PFSK-1 (cell line): ENCODE measurements around the gene NLGN2.

Experiments
- FOXP2 ChIP-seq: optimal IDR thresholded peaks from 2 replicates; pipeline ENCODE3; 2011; ENCODE audit warnings: borderline replicate concordance, control low read depth, inconsistent platforms; ENCODE audit not compliant: insufficient read depth; ENCODE audit errors: extremely low read length, extremely low read depth
- POLR2AphosphoS5 ChIP-seq: IDR thresholded peaks from 2 replicates; pipeline ENCODE4 v1.6.1; 2012; ENCODE audit warnings: low read depth, mild to moderate bottlenecking, control low read depth, low read length, moderate library complexity
- REST ChIP-seq, 2 experiments: IDR thresholded peaks; 2 replicates each; pipeline versions ENCODE4 v1.6.1 to v1.8.0; 2011 to 2012; ENCODE audit warnings: low read depth in 2 of 2, low read length in 2 of 2, control low read depth in 1 of 2, inconsistent platforms in 1 of 2, mild to moderate bottlenecking in 1 of 2, moderate library complexity in 1 of 2; ENCODE audit not compliant: insufficient read depth in 1 of 2
- SIN3A ChIP-seq: IDR thresholded peaks from 2 replicates; pipeline ENCODE4 v1.6.1; 2012; ENCODE audit warnings: mild to moderate bottlenecking, low read length, moderate library complexity, borderline replicate concordance; ENCODE audit not compliant: insufficient read depth
- TAF1 ChIP-seq: IDR thresholded peaks from 2 replicates; pipeline ENCODE4 v1.6.1; 2012; ENCODE audit warnings: low read length, control low read depth, borderline replicate concordance; ENCODE audit not compliant: insufficient read depth

Gene NLGN2

DNA sequence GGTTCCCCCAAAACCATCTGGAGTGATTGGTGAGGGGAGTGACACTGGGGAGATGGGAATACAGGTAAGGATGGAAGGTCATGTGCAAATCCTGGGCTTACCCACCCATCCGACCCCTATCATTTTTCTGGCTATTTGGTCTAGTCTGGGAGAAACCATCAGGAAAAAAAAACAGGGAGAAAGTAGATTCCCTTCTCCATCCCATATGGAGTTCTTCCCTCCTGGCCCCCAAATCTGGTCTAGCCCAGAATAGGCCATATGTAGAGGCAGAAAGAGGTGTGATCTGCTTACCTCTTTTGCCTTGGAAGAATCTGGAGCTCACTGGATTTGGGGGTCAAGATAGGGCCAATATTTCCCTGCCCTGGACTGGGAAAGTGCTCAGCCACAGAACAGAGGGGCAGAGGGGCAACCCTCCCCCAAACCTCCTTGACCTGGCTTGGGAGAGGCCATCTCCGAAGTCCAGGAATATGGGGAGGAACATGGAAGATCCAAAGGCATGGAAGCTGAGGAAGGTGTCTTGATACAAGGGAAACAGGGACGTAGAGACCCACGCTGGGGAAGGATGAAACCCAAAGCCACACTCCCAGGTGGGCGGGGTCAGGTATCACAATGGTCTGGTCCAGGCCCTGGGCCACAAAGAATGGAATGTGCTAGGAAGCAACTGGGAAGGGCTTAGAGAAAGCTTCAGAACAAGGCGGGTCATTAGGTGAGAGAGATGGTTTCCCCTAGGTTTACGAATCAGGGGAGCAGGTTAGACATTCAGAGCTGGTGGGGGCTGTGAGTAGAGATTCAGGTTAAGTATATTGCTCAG lies 53.4 kb downstream of the NLGN2 start:
- TF ChIP-seq REST (IDR thresholded peaks at IDR 0.05; ENCODE audit: insufficient read depth in 1 of 2, low read depth in 2 of 2, low read length in 2 of 2) (no peak), TAF1 (no peak), SIN3A (no peak), POLR2AphosphoS5 (no peak), FOXP2 (no peak)

- TF ChIP-seq POLR2AphosphoS5 (0 out of 2 replicates have a peak, but pooled peaks have one; percentile 5), FOXP2 (no peak)
Measured at GRCh38 chr17:7462474-7463371, 55.1 kb downstream of the NLGN2 start.

- TF ChIP-seq REST (IDR thresholded peaks at IDR 0.05; ENCODE audit: insufficient read depth in 1 of 2, low read depth in 2 of 2, low read length in 2 of 2) = no peak
Measured at GRCh38 chr17:7463372-7463846, 55.8 kb downstream of the NLGN2 start.

DNA sequence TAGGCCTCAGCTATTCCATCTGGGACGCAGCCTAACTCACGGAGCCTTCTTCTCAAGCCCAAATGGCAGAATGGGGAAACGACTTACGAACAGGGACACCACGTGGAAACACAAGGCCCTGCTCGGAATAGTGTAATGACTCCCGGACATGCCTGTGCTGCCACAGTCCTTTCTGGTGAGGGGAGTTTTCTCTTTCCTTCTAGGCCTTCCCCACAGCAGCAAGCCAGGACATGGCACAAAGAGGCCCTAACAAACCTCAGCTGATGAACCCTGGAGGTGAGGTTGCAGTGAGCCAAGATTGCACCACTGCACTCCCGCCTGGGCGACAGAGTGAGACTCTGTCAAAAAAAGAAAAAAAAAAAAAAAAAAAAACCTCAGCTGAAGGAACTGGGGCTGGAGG lies 56.4 kb downstream of the NLGN2 start:
- no peak for TF ChIP-seq TAF1
- no peak for TF ChIP-seq REST (IDR thresholded peaks at IDR 0.05; ENCODE audit: insufficient read depth in 1 of 2, low read depth in 2 of 2, low read length in 2 of 2)
- no peak for TF ChIP-seq POLR2AphosphoS5
- TF ChIP-seq SIN3A = no peak
- no peak for TF ChIP-seq FOXP2

DNA sequence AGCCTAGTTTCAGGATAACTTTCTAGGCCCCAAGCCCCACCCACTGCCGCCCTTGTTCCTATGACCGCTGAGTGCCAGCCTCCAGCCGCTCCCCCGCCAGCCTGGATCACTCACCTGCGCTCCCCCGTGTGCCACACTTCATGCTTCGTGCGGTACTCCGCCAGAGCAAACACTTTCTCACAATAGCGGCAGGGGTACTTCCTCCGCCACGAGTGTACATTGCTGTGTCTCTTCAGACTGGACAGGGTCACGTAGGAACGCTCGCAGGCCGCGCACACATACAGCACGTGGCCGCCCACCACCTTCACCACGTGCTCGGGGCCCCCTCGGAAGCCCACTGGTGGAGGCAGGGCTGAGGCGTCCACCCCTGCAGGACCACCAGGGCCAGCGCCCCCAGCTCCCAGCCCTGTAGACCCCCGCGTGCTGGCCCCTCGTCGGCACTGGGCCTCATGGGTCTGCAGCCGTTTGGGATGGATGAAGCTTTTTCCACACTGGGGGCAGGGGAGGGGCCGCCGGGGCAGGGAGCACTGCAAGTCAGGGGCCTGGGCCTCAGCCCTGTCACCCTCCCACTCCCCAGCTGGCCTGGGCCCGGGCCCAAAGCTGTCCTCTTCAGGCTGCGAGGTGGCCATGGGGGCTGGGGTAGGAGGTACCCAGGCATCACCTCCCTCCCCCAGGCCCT lies 58.1 kb downstream of the NLGN2 start:
- no peak for TF ChIP-seq POLR2AphosphoS5

DNA sequence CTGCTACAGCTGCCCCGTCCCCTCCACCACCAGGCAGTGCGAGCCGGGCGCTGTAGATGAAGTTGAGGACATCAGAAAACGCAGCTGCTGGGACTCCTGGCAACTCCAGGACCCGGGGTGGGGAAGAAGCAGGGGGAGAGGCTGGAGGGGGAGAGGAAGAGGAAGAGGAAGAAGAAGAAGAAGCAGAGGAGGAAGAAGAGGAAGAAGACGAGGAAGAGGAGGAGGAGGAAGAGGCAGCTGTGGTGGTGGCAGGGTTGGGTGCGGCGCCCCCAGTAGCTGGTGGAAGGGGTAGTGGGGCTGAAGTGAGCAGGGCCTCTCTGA lies 58.6 kb downstream of the NLGN2 start:
- no peak for TF ChIP-seq TAF1
- no peak for TF ChIP-seq POLR2AphosphoS5
- no peak for TF ChIP-seq REST (IDR thresholded peaks at IDR 0.05; ENCODE audit: insufficient read depth in 1 of 2, low read depth in 2 of 2, low read length in 2 of 2)
